Keratinocyte (primary cell): ENCODE measurements around the gene ARID3B. TPM values are rescaled to one million over a fixed set of nuclear protein-coding genes. Genes with fewer than 3 reads are reported as not detected.
"Not testable (repeated sequence)": the region's sequence is repeated elsewhere in the genome, so short reads cannot be mapped to it uniquely, and the experiment has no call there.

ENCODE experiments used
- DNase-seq: peaks from one replicate; pipeline ENCODE4 v3.0.0-alpha.2; 2011; ENCODE audit warnings: low read depth, missing footprints, low spot score
- FAIRE-seq: peaks from 2 replicates; lab custom pipeline; 2011; peaks lifted over from hg19 to GRCh38; lab: Jason Lieb, UNC
- H2AFZ ChIP-seq: 2 replicates; pipeline ENCODE4 v1.6.0; 2012; ENCODE audit warnings: low read length, control low read depth, inconsistent platforms; ENCODE audit not compliant: control insufficient read depth
- H3K27ac ChIP-seq: 2 replicates; pipeline ENCODE4 v1.5.1; 2011; ENCODE audit warnings: low read length; ENCODE audit not compliant: control insufficient read depth, insufficient read depth
- H3K27me3 ChIP-seq: 3 replicates; pipeline ENCODE4 v1.6.0; 2011; ENCODE audit warnings: low read length; ENCODE audit not compliant: control insufficient read depth, insufficient read depth; ENCODE audit errors: extremely low read depth
- H3K36me3 ChIP-seq, 2 experiments: 2 replicates in 1 of 2; 3 replicates in 1 of 2; pipeline ENCODE4 v1.5.1; 2011; ENCODE audit warnings: low read length in 2 of 2, mild to moderate bottlenecking in 1 of 2; ENCODE audit not compliant: control insufficient read depth in 2 of 2, insufficient read depth in 2 of 2; ENCODE audit errors: extremely low read depth in 1 of 2
- H3K4me1 ChIP-seq: 3 replicates; pipeline ENCODE4 v1.5.1; 2011; ENCODE audit warnings: low read length; ENCODE audit not compliant: control insufficient read depth, insufficient read depth; ENCODE audit errors: extremely low read depth
- H3K4me2 ChIP-seq: 3 replicates; pipeline ENCODE4 v1.6.0; 2011; ENCODE audit warnings: low read depth, low read length; ENCODE audit not compliant: control insufficient read depth, insufficient read depth; ENCODE audit errors: extremely low read depth
- H3K4me3 ChIP-seq, 3 experiments: fragments of 200-600 bp in 1 of 3; sonication (generic) in 1 of 3; 2 replicates in 2 of 3; 3 replicates in 1 of 3; pipeline ENCODE4 v1.5.1; 2011 to 2016; ENCODE audit warnings: low read length in 3 of 3, mild to moderate bottlenecking in 3 of 3, control low read depth in 2 of 3, inconsistent platforms in 1 of 3, low read depth in 1 of 3, mixed read lengths in 1 of 3, mixed run types in 1 of 3, moderate library complexity in 1 of 3; ENCODE audit not compliant: control insufficient read depth in 2 of 3, insufficient read depth in 2 of 3; ENCODE audit errors: extremely low read depth in 1 of 3
- H3K79me2 ChIP-seq: 2 replicates; pipeline ENCODE4 v1.6.0; 2012; ENCODE audit warnings: low read length; ENCODE audit not compliant: control insufficient read depth, insufficient read depth
- H3K9ac ChIP-seq: 3 replicates; pipeline ENCODE4 v1.6.0; 2011; ENCODE audit warnings: low read length; ENCODE audit not compliant: control insufficient read depth, insufficient read depth; ENCODE audit errors: extremely low read depth
- H3K9me1 ChIP-seq: 3 replicates; pipeline ENCODE4 v1.6.0; 2011; ENCODE audit warnings: low read length; ENCODE audit not compliant: control insufficient read depth, insufficient read depth; ENCODE audit errors: extremely low read depth
- H3K9me3 ChIP-seq: 2 replicates; pipeline ENCODE4 v1.5.1; 2012; ENCODE audit warnings: low read depth, low read length; ENCODE audit not compliant: control insufficient read depth
- H4K20me1 ChIP-seq: 3 replicates; pipeline ENCODE4 v1.6.0; 2011; ENCODE audit warnings: low read length; ENCODE audit not compliant: control insufficient read depth, insufficient read depth; ENCODE audit errors: extremely low read depth
- EZH2 ChIP-seq: IDR thresholded peaks from one replicate; pipeline ENCODE4 v1.6.1; 2012; ENCODE audit warnings: inconsistent platforms, mild to moderate bottlenecking, low read length, moderate library complexity
- dilution Hi-C: fragments of 300-500 bp; cut with MboI; formaldehyde crosslinking; loops from one replicate; pipeline ENCODE4 v1.7.0; 2020; ENCODE audit warnings: low sequenced_read_pairs; ENCODE audit not compliant: extremely low pct_ligation_motif_present
- polyA plus RNA-seq, 5 experiments: library from polyadenylated mRNA; depleted of rRNA in 3 of 5; stranded (reverse) in 3 of 5; stranded (forward) in 1 of 5; unstranded in 1 of 5; fragments of >200 nt; gene quantifications; 1 replicate in 1 of 5; 2 replicates in 3 of 5; 3 replicates in 1 of 5; pipeline versions ENCODE4 v1.2.1 to v1.2.3, GENCODE V29; 2011 to 2012; ENCODE audit warnings: missing spikeins in 2 of 5, low read depth in 1 of 5, low replicate concordance in 1 of 5
- TF ChIP-seq, protein P1 (sequence below), 3 experiments: IDR thresholded peaks in 1 of 3; conservative IDR thresholded peaks in 1 of 3; optimal IDR thresholded peaks in 1 of 3; 2 replicates in 2 of 3; 3 replicates in 1 of 3; pipeline versions ENCODE3 to v1.5.1; 2011; ENCODE audit warnings: low read length in 3 of 3, mild to moderate bottlenecking in 3 of 3, moderate library complexity in 2 of 3, control low read depth in 1 of 3, inconsistent platforms in 1 of 3; ENCODE audit not compliant: insufficient read depth in 2 of 3; ENCODE audit errors: extremely low read depth in 1 of 3

Gene ARID3B
- polyA plus RNA-seq, 1 donor (not counting 4 experiments of a cell fraction or from before 2014, with no cell fraction given), result 3.6 TPM

DNA sequence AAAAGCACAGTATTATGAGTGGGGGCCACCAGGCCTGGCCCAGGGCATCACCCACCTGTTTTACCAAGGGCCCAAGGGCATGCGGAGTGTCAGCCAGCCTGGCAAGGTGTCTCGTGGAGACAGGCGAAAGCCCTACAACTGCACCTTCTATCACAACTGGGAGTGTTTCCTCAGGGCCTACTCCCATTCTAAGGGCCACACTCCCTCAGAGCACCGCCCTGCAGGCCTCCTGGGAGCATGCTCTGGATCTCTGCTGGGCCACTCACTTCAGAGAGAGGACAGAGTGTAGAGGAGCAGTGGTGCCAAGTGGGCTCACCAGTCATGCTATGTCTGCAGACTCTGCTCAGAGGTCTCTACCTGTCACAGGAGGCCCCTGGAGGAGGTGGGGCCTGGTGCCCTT, 53.4 kb downstream of the ARID3B start:
- Histone ChIP-seq H3K9me1 (no peaks in the 10 kb centered on the region), H3K9me3 (no peaks in the 10 kb centered on the region), H3K36me3 (peaks cover 13 to 19% of the 10 kb centered on the region in 2 experiments), H3K4me3 (no peak overlapping the region), H4K20me1 (no peaks in the 10 kb centered on the region), H3K4me2 (no peak overlapping the region), H3K4me1 (peaks cover 20% of the 10 kb centered on the region), H3K79me2 (no peaks in the 10 kb centered on the region), H2AFZ (no peak overlapping the region), H3K9ac (no peak overlapping the region), H3K27me3 (no peaks in the 10 kb centered on the region), H3K27ac (no peak overlapping the region)
- no peak for DNase-seq
- dilution Hi-C loops, result no loop called here
- no peak for FAIRE-seq
- TF ChIP-seq, protein P1, sequence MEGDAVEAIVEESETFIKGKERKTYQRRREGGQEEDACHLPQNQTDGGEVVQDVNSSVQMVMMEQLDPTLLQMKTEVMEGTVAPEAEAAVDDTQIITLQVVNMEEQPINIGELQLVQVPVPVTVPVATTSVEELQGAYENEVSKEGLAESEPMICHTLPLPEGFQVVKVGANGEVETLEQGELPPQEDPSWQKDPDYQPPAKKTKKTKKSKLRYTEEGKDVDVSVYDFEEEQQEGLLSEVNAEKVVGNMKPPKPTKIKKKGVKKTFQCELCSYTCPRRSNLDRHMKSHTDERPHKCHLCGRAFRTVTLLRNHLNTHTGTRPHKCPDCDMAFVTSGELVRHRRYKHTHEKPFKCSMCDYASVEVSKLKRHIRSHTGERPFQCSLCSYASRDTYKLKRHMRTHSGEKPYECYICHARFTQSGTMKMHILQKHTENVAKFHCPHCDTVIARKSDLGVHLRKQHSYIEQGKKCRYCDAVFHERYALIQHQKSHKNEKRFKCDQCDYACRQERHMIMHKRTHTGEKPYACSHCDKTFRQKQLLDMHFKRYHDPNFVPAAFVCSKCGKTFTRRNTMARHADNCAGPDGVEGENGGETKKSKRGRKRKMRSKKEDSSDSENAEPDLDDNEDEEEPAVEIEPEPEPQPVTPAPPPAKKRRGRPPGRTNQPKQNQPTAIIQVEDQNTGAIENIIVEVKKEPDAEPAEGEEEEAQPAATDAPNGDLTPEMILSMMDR (optimal IDR thresholded peaks at IDR 0.05 in 1 of 3, IDR thresholded peaks at IDR 0.05 in 1 of 3, conservative IDR thresholded peaks at IDR 0.05 in 1 of 3; ENCODE audit: extremely low read depth in 1 of 3, insufficient read depth in 2 of 3, low read length in 3 of 3), result no peak
- TF ChIP-seq EZH2, result no peak

DNA sequence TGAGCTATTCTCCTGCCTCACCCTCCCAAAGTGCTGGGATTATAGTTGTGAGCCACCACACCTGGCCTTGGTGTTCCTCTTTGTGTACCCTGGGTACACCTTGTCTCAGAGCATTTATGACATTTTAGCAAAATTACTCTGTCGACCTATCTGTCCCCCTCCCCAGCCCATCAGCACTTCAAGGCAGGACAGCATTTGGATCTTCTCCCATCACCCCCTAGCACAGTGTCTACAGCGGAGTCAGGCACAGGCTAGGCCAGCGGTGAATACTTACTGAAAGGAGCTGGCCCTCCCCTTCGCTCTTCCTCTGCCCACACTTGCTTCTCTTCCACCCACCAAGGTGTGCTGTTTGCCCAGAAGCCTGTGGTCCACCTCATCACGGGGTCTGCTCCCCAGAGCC, 54.3 kb downstream of the ARID3B start:
- no peaks in the 10 kb centered on the region for H3K79me2 ChIP-seq
- no peaks in the 10 kb centered on the region for H3K27me3 ChIP-seq
- FAIRE-seq, result no peak
- peaks cover 13% of the 10 kb centered on the region in 2 experiments for H3K36me3 ChIP-seq
- peaks cover 14% of the 10 kb centered on the region for H3K4me1 ChIP-seq
- no peak overlapping the region for H2AFZ ChIP-seq
- no peak overlapping the region for H3K4me3 ChIP-seq
- no peak overlapping the region for H3K4me2 ChIP-seq
- TF ChIP-seq, protein P1 (optimal IDR thresholded peaks at IDR 0.05 in 1 of 3, IDR thresholded peaks at IDR 0.05 in 1 of 3, conservative IDR thresholded peaks at IDR 0.05 in 1 of 3; ENCODE audit: extremely low read depth in 1 of 3, insufficient read depth in 2 of 3, low read length in 3 of 3), result no peak
- no peak for TF ChIP-seq EZH2
- dilution Hi-C loops, result no loop called here
- no peaks in the 10 kb centered on the region for H3K9me3 ChIP-seq
- DNase-seq, result no peak
- H3K9me1 ChIP-seq, result no peaks in the 10 kb centered on the region
- no peak overlapping the region for H3K9ac ChIP-seq
- no peak overlapping the region for H3K27ac ChIP-seq
- H4K20me1 ChIP-seq, result no peaks in the 10 kb centered on the region

DNA sequence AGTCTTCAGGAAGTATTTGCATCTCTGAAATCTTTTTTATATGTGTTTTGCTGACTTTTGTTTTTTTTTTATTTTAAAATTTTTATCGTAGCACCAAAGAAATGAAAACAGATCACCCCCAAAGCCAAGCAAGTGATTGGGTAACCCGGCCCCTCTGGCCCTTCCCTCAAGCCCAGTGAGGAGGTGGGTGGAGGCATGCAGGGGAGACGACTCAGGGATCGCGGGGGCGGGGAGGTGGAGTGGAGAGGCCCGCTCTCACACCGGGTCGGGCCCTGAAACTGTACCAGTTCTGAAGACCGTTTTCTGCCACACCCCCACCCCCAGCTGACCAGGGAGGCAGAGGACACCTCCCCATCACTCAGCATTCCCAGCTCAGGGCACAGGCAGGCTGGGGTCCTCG, 55.7 kb downstream of the ARID3B start:
- H3K4me3 ChIP-seq, H4K20me1 ChIP-seq, H3K9ac ChIP-seq, H3K9me3 ChIP-seq, H3K27ac ChIP-seq, H2AFZ ChIP-seq, H3K4me2 ChIP-seq, FAIRE-seq, H3K79me2 ChIP-seq, H3K27me3 ChIP-seq, H3K9me1 ChIP-seq, dilution Hi-C loops, DNase-seq: not testable (repeated sequence)
- peaks cover 5 to 11% of the 10 kb centered on the region in 2 experiments for H3K36me3 ChIP-seq
- H3K4me1 ChIP-seq, result peaks cover 14% of the 10 kb centered on the region

DNA sequence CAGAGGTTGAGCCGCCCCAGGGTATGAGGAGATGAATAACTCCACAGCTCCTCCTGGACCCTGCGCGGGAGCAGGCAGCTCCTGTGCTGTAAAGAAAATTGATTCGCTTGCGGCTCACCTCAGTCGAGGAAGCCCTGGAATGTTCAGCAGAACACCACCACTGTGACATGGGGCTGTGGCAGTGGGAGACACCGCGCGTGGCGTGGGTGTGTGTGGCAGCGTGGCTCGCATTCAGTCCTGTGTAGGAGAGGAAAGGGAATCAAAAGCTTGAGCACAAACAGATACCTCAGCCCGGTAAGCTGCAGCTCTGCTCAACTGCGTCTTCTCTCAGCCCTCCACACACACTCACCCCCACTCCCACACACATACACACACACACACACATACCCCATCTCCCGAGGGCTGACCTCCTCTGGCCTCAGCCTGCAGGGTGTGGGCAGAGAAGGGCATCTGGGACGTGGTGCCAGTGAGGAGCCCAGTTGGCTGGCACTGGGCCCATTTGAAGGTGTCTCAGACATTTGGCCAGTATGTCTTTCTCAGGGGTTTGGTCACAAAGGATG, 56.2 kb downstream of the ARID3B start:
- H3K9me1 ChIP-seq, H3K27ac ChIP-seq, DNase-seq, H3K9me3 ChIP-seq, H3K4me2 ChIP-seq, dilution Hi-C loops, H3K79me2 ChIP-seq, H3K27me3 ChIP-seq, FAIRE-seq, H2AFZ ChIP-seq, H3K4me3 ChIP-seq, H4K20me1 ChIP-seq, H3K9ac ChIP-seq: not testable (repeated sequence)
- Histone ChIP-seq H3K36me3 (peaks cover 2 to 10% of the 10 kb centered on the region in 2 experiments), H3K4me1 (peaks cover 14% of the 10 kb centered on the region)
